ENCODE data around the gene SKP1.

Gene SKP1

DNA sequence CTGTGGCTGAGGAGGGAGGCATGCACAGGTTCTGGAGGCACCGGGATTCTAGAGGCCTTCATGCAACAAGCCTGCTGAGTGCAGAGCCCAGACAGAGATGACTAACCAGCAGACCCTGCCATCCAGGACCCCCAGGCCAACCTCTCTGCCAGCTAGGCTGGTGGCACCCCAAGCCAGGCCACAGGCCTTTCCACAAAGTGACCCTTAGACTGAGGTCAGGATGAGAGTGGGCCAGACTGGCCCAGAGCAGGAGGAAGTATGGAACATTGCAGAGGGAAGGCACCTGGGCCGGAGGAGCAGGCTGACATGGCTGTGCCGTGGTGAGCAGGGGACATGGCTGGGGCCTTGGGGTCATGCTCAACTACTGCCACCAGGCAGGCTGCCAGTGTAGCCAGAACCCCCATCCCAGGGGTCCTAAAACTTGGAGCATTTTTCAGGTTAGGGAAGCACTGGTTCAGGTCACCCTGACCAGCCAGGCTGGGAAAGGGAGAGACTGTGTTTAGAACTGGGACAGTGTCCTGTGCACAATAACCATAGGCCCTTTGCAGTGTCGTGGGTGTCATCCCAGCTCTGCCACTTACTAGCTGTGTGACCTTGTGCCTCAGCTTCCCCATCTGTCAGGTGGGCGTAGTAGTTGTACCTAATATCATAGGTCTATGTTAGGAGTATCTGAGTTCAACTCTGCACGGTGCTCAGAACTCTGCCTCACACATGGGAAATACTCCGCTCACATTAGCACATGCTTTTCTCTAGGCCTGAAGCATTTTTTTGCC lies 45.0 kb downstream of the SKP1 start:
- Histone ChIP-seq H3K4me3 (ENCODE audit: low read length) (no peak overlapping the region), H3K27ac (ENCODE audit: low read length) (no peak overlapping the region), H3K36me3 (ENCODE audit: insufficient read depth, low read depth, low read length) (peaks cover 11% of the 10 kb centered on the region; the same call in 1 of the 2 replicates)

DNA sequence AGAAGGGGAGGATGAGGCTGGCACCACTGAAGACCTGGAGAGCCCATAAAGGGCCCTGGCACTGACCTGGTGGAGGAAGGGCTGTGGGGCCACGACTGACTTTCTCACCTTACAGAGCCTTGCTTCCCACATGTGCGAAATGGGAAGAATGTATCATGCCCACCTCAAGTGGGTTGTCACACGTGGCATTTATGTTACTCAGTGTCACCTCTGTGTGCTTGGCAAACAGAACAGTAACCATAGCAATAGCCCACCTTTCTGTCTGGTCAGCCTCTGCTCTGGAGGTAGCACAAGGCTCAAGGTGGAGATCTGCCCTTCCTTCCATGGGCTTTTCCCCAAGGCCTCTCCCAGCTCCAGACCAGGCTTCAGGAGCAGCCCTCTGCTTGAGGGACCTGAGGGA lies 45.6 kb downstream of the SKP1 start:
- Histone ChIP-seq H3K9me3 (ENCODE audit: insufficient read depth, low read depth, low read length) (no peaks in the 10 kb centered on the region), H3K4me3 (ENCODE audit: low read length) (no peak overlapping the region), H3K4me1 (ENCODE audit: insufficient read depth, low read length) (peaks cover 8% of the 10 kb centered on the region; the same call in 1 of the 2 replicates), H3K36me3 (ENCODE audit: insufficient read depth, low read depth, low read length) (peaks cover 8% of the 10 kb centered on the region; the same call in 1 of the 2 replicates), H3K27me3 (ENCODE audit: insufficient read depth, low read length) (no peaks in the 10 kb centered on the region), H3K9ac (ENCODE audit: low read depth, low read length) (no peak overlapping the region), H3K27ac (ENCODE audit: low read length) (no peak overlapping the region)

More for the DNA sequence above, 45.0 kb downstream of the SKP1 start:
- Histone ChIP-seq H3K4me1 (ENCODE audit: insufficient read depth, low read length) (peaks cover 8% of the 10 kb centered on the region; the same call in 1 of the 2 replicates), H3K9ac (ENCODE audit: low read depth, low read length) (no peak overlapping the region), H3K27me3 (ENCODE audit: insufficient read depth, low read length) (no peaks in the 10 kb centered on the region), H3K9me3 (ENCODE audit: insufficient read depth, low read depth, low read length) (no peaks in the 10 kb centered on the region)

DNA sequence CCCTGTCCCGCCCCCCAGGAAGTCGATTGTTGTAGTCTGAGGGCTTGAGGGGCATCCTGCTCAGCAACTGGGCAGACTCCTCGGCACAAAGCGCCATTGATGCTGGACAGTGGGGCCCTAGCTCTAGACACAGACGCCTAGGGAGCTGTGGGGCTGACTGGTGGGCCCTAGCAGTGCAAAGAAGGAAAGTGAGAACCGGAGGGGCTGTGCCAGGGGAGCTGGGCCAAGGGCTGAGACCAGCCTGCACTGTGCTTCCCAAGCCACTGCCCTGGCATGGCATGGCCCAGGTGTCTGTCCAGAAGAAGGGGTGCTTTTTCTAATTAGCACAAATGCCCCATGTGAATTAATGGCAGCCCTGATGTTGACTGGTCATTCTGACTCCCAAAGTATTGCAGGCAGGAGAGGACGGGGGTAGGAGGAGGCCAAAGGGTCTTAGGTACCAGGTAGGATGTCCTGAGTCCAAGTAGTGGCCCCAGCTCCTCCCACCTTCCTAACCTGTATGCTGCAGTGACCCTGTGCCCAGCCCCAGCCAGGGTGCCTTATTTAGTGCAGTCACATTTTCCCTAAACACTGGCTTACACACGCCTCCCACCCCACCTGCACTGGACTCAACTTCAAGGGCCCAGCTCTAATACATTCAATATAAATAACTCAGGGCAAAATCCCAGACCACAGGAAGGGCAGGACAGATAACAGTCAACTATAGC lies 46.4 kb downstream of the SKP1 start:
- Histone ChIP-seq H3K36me3 (ENCODE audit: insufficient read depth, low read depth, low read length) (peaks cover 8% of the 10 kb centered on the region; the same call in 1 of the 2 replicates), H3K4me1 (ENCODE audit: insufficient read depth, low read length) (peaks cover 8% of the 10 kb centered on the region; the same call in 1 of the 2 replicates), H3K4me3 (ENCODE audit: low read length) (no peak overlapping the region), H3K27ac (ENCODE audit: low read length) (no peak overlapping the region), H3K9me3 (ENCODE audit: insufficient read depth, low read depth, low read length) (no peaks in the 10 kb centered on the region), H3K27me3 (ENCODE audit: insufficient read depth, low read length) (no peaks in the 10 kb centered on the region), H3K9ac (ENCODE audit: low read depth, low read length) (no peak overlapping the region)

DNA sequence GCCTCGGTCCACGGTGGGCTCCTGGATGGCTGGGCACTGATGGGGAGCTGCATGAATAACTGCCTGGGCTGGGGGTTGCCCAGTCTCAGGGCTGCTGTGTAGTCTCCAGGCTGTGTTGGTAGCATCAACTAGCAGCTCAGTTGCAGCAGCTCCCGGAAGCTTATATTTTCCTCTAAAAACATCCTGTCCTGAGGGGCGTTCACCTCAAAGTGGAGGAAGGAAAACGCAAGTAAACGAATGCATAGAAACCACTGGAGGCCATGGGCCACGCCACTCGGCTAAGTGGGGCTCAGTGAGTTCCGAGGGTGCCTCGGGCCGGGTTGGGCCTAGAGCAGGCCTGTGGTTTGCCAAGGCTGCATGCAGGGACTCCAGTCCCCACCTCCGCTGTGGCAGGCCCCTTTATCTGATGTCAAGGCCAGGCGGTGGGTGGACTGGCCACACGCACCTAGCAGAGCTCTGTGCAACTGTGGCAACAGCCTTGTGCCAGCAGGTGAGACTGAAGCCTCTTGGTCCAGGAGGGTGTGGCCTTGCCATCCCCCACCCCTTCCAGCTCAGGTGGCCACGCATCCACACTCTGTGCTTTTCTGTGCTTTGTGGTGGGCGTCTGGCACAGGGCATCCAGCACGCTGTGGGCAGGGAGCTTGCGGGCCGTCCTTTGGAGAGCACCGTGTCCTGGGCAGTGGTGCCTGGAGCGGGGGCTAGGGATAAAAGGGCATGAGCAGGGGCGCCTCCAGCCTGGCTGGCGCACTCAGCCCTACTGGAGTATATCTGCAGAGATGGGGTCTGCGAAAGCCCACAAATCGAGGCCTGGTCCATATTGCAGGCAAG lies 47.1 kb downstream of the SKP1 start:
- peaks cover 8% of the 10 kb centered on the region; the same call in 1 of the 2 replicates for H3K4me1 ChIP-seq (ENCODE audit: insufficient read depth, low read length)
- no peak overlapping the region for H3K9ac ChIP-seq (ENCODE audit: low read depth, low read length)

DNA sequence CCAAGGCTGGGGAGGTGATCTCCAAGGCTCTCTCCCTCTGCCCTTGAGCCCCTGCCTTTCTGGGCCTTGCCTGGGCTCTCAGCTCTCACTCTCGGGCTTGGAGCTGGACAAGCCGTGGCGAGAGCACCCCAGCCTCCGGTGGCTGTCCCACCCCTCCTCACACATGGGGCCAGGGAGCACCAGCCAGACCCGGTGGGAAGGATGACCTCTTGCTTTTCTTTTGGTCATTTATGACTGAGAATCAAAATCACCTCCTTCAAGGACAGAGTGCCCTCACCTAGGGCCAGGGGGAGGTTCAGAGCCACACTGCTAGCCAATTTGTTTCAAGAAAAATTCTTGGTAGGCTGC lies 48.1 kb downstream of the SKP1 start:
- Histone ChIP-seq H3K4me1 (ENCODE audit: insufficient read depth, low read length) (peaks cover 8% of the 10 kb centered on the region; the same call in 1 of the 2 replicates), H3K4me3 (ENCODE audit: low read length) (no peak overlapping the region), H3K9me3 (ENCODE audit: insufficient read depth, low read depth, low read length) (no peaks in the 10 kb centered on the region), H3K27ac (ENCODE audit: low read length) (no peak overlapping the region), H3K27me3 (ENCODE audit: insufficient read depth, low read length) (no peaks in the 10 kb centered on the region), H3K36me3 (ENCODE audit: insufficient read depth, low read depth, low read length) (no peaks in the 10 kb centered on the region), H3K9ac (ENCODE audit: low read depth, low read length) (no peak overlapping the region)

More for the DNA sequence above, 47.1 kb downstream of the SKP1 start:
- H3K4me3 ChIP-seq (ENCODE audit: low read length), result no peak overlapping the region
- no peak overlapping the region for H3K27ac ChIP-seq (ENCODE audit: low read length)
- no peaks in the 10 kb centered on the region for H3K9me3 ChIP-seq (ENCODE audit: insufficient read depth, low read depth, low read length)
- H3K27me3 ChIP-seq (ENCODE audit: insufficient read depth, low read length), result no peaks in the 10 kb centered on the region
- peaks cover 3% of the 10 kb centered on the region; the same call in 1 of the 2 replicates for H3K36me3 ChIP-seq (ENCODE audit: insufficient read depth, low read depth, low read length)

DNA sequence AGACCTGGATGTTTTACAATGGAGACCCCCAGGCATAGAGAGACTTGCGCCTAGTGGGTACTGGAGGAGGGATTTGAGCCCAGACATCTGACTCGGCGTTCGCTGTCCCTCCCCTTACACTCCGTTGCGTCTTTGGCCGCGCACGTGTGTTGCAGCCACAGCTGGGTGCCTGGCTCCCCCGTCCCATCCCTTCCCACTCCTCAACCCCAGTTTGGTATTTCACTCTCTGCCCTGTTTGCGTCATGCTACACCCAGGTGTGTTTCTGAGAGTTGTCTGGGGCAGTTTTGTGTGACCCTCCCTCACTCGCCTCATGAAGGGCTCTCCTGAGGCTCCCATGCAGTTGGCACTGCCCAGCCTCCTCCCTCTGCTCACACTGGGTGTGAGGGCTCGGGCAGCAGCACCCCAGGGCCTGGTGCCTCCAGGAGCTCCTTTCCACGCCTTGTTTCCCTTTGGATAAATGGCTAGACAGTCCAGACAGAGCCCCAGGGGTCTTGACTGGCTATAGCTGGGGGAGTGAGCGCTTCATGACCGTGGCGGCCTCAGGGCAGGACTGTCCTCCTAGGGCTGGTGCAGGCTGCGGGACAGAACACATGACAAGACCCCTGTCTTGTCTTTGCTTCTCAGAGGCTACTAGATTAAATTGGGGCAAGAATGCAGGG lies 48.6 kb downstream of the SKP1 start:
- Histone ChIP-seq H3K27me3 (ENCODE audit: insufficient read depth, low read length) (no peaks in the 10 kb centered on the region), H3K9ac (ENCODE audit: low read depth, low read length) (no peak overlapping the region), H3K9me3 (ENCODE audit: insufficient read depth, low read depth, low read length) (no peaks in the 10 kb centered on the region), H3K4me3 (ENCODE audit: low read length) (no peak overlapping the region), H3K4me1 (ENCODE audit: insufficient read depth, low read length) (peaks cover 8% of the 10 kb centered on the region; the same call in 1 of the 2 replicates), H3K36me3 (ENCODE audit: insufficient read depth, low read depth, low read length) (no peaks in the 10 kb centered on the region), H3K27ac (ENCODE audit: low read length) (no peak overlapping the region)

DNA sequence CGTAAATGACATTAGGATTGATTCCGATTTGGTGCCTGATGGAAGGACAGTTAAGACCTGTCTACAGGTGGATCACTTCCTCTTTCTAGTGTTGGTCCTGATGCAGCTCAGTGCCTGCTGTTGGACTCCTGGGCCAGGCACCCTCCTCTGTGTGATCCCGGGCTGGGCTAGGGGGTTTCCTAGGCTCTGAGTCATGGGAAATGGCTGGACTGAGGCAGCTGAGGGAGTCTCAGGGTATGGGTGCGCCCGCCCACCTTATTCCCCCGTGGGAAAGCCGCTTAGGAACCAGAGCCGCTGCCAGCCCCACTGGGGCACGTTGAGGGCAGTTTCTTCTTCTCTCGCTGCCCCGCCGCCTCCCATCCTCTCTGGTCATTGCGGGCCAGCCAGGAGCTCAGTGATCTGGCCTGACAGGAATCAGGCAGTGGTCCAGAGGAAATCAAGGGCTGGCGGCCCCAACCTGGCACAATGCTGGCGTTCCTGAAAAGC lies 49.3 kb downstream of the SKP1 start:
- no peaks in the 10 kb centered on the region for H3K27me3 ChIP-seq (ENCODE audit: insufficient read depth, low read length)
- H3K36me3 ChIP-seq (ENCODE audit: insufficient read depth, low read depth, low read length), result no peaks in the 10 kb centered on the region
- H3K27ac ChIP-seq (ENCODE audit: low read length), result no peak overlapping the region
- no peak overlapping the region for H3K4me3 ChIP-seq (ENCODE audit: low read length)
- H3K4me1 ChIP-seq (ENCODE audit: insufficient read depth, low read length), result 0 out of 2 replicates have a peak, but pooled peaks cover 1% of the 10 kb centered on the region
- H3K9ac ChIP-seq (ENCODE audit: low read depth, low read length), result no peak overlapping the region
- no peaks in the 10 kb centered on the region for H3K9me3 ChIP-seq (ENCODE audit: insufficient read depth, low read depth, low read length)

DNA sequence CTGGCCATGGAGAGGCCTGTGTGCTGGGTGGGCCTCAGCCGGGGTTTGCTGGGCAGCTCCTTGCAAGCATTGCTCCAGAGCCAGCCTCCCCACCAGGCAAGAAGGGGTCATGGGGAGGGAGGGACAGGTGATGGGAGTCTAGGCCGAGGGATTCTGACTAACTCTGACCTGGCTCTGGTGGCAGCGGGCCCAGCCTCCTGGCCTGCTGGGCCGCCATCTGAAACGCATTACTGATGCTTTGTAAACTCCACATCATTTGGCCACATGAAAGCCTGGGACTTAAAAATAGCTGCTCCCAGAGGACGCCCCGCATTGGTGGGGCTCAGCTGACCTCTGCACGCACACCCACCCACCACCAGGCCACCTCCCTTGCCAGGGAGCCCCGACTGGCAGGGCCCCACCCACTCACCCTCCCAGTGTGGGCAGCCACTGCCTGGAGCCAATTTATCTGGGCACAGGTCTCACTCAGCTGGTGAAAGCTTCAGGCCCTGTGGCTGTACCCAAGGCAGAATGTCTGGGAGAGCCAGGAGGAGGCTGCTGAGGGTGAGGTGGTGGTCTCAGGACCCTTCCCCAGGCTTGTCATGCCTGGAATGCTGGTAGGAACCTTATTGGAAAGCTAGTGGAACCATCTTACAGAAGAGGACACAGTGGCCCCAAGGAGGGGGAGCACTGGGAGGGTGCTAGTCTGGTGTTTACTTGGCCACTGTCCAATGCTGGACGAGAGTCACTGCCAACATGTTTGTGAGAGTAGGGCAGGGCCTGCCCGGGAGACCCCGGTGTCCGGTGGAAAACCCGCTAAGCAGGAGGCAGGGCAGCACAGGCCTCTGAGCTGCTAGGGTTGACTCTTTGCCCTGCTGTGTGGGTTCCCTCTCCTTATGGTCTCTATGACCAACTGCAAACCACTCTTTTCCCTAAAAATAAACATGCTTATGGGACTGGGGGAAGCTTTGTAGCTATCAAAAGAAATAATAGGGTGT lies 51.4 kb downstream of the SKP1 start:
- no peak overlapping the region for H3K9ac ChIP-seq (ENCODE audit: low read depth, low read length)
- H3K27me3 ChIP-seq (ENCODE audit: insufficient read depth, low read length), result no peaks in the 10 kb centered on the region
- H3K36me3 ChIP-seq (ENCODE audit: insufficient read depth, low read depth, low read length), result no peaks in the 10 kb centered on the region
- H3K27ac ChIP-seq (ENCODE audit: low read length), result no peak overlapping the region
- H3K4me1 ChIP-seq (ENCODE audit: insufficient read depth, low read length), result no peaks in the 10 kb centered on the region
- no peak overlapping the region for H3K4me3 ChIP-seq (ENCODE audit: low read length)
- H3K9me3 ChIP-seq (ENCODE audit: insufficient read depth, low read depth, low read length), result no peaks in the 10 kb centered on the region

DNA sequence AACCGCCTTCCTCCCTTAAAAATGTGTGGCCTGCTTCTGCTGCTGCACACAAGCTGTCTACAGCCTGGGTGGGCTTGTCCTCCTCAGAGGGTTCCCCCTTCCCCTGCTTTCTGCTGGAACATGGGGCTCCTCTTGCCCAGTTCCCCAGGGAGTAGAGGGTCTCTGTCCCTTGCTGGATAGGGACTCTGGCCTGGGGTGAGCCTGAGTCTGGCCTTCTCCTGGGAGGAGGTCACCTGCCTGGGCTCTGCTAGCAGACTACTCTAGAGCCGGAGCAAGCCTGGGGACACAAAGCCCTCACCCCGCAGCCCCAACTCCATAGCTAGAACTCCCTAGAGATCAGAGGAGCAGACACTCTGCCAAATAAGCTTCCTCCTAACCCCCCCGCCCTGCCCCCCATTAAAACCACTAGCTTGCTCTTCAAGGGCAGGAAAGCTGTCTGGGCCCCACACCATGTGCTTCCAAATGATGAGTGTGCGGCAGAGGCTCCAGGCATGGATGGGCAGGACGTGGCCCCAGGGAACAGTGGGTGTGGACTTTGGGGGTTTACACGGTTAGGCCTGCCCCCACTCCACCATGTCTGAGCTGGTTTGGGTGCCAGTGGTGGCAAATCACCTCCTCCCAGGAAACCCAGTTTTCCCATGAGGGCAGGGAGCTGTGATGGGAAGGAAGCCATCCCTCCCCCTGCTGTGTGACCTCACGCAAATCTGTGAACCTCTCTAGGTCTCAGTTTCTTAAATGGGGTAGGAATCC lies 52.3 kb downstream of the SKP1 start:
- no peaks in the 10 kb centered on the region for H3K27me3 ChIP-seq (ENCODE audit: insufficient read depth, low read length)
- no peak overlapping the region for H3K9ac ChIP-seq (ENCODE audit: low read depth, low read length)
- H3K36me3 ChIP-seq (ENCODE audit: insufficient read depth, low read depth, low read length), result no peaks in the 10 kb centered on the region
- no peaks in the 10 kb centered on the region for H3K9me3 ChIP-seq (ENCODE audit: insufficient read depth, low read depth, low read length)
- H3K4me3 ChIP-seq (ENCODE audit: low read length), result no peak overlapping the region
- no peak overlapping the region for H3K27ac ChIP-seq (ENCODE audit: low read length)
- H3K4me1 ChIP-seq (ENCODE audit: insufficient read depth, low read length), result no peaks in the 10 kb centered on the region

DNA sequence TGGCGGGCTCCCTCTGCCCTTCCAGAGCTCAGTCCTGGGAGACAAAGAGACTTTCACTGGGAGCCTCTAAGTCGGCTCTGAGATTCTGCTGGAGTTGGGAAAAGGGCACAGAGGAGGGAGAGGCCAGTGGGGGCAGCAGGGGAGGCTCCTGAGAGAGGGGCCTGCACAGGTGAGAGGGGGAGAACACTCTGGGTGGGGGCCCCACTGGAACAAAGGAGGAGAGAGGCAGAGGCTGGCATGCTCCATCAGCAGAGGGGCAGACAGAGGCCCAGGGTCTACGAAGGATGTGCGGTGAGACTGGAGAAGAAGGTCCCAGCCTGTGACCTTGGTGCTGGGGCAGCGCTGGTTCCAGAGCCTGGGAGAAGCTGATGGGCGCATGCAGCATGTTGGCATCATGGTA lies 53.4 kb downstream of the SKP1 start:
- Histone ChIP-seq H3K27ac (ENCODE audit: low read length) (no peak overlapping the region), H3K9ac (ENCODE audit: low read depth, low read length) (no peak overlapping the region), H3K36me3 (ENCODE audit: insufficient read depth, low read depth, low read length) (no peaks in the 10 kb centered on the region), H3K4me1 (ENCODE audit: insufficient read depth, low read length) (no peaks in the 10 kb centered on the region), H3K27me3 (ENCODE audit: insufficient read depth, low read length) (no peaks in the 10 kb centered on the region), H3K9me3 (ENCODE audit: insufficient read depth, low read depth, low read length) (no peaks in the 10 kb centered on the region), H3K4me3 (ENCODE audit: low read length) (no peak overlapping the region)

Data from iPS-20b (cell line).